ENCODE measurements around the gene TMEM258. TPM values are rescaled to one million over a fixed set of nuclear protein-coding genes. Genes with fewer than 3 reads are reported as not detected.

The TMEM258 gene
- total RNA-seq, 6 experiments from 2014 or later: 31.6 to 74.5 (median 55.3) TPM

DNA sequence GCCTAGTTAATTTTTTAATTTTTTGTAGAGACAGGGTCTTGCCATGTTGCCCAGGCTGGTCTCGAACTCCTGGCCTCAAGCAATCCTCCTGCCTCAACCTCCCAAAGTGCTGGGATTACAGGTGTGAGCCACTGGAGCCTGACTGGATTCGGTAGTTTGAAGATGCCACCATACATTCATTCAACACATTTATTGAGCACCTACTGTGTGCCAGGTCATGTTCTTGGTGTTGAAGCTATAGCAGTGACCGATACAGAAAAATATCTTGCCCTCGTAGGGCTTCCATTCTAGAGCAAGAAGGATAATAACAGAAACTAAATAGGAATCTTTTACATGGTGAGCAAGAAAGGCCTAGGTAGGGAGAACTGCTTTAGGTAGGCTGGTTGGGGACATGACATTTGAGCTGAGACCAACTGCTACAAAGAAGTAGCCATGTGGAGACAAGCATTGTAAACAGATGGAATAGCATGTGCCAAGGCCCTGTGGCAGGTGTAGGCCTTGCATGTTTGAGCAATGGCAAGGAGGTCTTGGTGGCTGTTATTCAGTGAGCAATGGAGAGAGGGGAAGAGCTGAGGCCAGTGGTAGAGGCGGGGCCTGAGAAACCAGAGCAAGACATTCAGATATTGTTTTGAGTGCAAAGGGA is 41.6 kb downstream of the TMEM258 start:
- H3K27ac ChIP-seq: no peak overlapping the region
- TF ChIP-seq POLR2A (IDR thresholded peaks at IDR 0.05): no peak
- TF ChIP-seq, protein P1, sequence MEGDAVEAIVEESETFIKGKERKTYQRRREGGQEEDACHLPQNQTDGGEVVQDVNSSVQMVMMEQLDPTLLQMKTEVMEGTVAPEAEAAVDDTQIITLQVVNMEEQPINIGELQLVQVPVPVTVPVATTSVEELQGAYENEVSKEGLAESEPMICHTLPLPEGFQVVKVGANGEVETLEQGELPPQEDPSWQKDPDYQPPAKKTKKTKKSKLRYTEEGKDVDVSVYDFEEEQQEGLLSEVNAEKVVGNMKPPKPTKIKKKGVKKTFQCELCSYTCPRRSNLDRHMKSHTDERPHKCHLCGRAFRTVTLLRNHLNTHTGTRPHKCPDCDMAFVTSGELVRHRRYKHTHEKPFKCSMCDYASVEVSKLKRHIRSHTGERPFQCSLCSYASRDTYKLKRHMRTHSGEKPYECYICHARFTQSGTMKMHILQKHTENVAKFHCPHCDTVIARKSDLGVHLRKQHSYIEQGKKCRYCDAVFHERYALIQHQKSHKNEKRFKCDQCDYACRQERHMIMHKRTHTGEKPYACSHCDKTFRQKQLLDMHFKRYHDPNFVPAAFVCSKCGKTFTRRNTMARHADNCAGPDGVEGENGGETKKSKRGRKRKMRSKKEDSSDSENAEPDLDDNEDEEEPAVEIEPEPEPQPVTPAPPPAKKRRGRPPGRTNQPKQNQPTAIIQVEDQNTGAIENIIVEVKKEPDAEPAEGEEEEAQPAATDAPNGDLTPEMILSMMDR (IDR thresholded peaks at IDR 0.05): no peak

DNA sequence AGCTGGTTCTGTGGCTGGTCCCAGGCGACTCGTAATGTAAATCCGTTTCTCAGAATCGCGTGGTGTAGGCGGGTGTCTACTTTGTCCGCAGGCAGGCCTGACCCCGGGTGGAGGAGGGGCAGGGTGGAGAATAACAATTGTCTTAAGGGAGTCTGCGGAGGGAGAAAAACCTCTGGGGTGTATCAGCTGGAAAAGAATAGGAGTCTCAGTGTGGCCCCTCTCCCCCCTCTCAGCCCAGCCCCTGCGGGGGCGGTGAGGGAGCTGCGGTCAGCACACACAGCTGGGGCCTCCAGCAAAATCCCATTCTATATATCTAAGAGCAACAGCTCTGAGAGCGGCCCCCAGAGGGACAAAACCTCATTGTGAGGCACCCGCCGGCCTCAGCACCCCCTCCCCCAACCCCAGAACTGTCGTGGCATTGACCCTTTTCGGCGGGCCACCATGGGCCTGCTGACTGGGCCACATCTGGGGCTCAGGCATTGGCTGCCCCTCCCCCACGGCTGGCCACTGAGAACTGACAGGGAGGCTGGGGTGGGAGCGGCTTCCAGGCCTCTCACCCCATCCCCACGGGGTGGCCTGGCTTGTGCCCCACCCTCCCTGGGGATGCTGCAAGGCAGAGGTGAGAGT is 42.7 kb downstream of the TMEM258 start:
- TF ChIP-seq, protein P1 (IDR thresholded peaks at IDR 0.05): no peak
- no peak for TF ChIP-seq POLR2A (IDR thresholded peaks at IDR 0.05)
- H3K36me3 ChIP-seq: no peaks in the 10 kb centered on the region
- H3K4me1 ChIP-seq: peaks cover 0 to 10% (median 0%) of the 10 kb centered on the region in 4 donors
- DNase-seq: no peak
- ATAC-seq: no peak
- intact Hi-C loops (cut with DNase I): loop anchor here (5.0 kb wide), 1 partner anchor 33 kb away; no protein-coding TSS in a partner anchor
- WGBS (ENCODE audit: insufficient coverage, low coverage, low lambda C conversion rate, missing lambda C conversion rate): 55% methylated on average over 9 of the region's 21 CpGs
- no peaks in the 10 kb centered on the region for H3K9me3 ChIP-seq
- no peak overlapping the region for H3K27ac ChIP-seq
- H3K4me3 ChIP-seq: no peak overlapping the region
- H3K27me3 ChIP-seq: no peaks in the 10 kb centered on the region

More for the DNA sequence above, 41.6 kb downstream of the TMEM258 start:
- Histone ChIP-seq H3K4me1 (peaks cover 0 to 13% (median 0%) of the 10 kb centered on the region in 4 donors), H3K4me3 (no peak overlapping the region), H3K36me3 (no peaks in the 10 kb centered on the region), H3K9me3 (no peaks in the 10 kb centered on the region), H3K27me3 (no peaks in the 10 kb centered on the region)
- 100% methylated on average over 3 of the region's 5 CpGs for WGBS (ENCODE audit: insufficient coverage, low coverage, low lambda C conversion rate, missing lambda C conversion rate)
- DNase-seq (no peak), ATAC-seq (no peak)
- intact Hi-C loops (cut with DNase I): no loop called here

DNA sequence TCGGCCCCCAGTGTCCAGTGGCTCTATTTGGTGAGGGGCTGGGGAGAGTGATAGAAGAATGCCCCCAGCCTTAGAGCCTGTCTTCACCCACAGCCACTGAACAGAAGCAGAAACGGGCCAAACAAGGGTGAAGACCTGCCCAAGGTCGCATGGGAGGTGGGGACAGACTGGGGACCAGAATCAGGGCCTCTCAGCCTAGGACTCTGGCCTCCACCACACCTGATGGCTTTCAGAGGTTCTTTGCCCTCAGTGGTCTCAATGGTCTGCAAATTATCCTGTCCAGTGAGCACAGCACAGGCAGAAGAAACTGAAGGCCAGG is 44.5 kb downstream of the TMEM258 start:
- peak in 1 of 4 donors; percentile 2 for ATAC-seq
- TF ChIP-seq POLR2A (IDR thresholded peaks at IDR 0.05): no peak
- TF ChIP-seq, protein P1 (IDR thresholded peaks at IDR 0.05): no peak
- no peak overlapping the region for H3K27ac ChIP-seq
- no peaks in the 10 kb centered on the region for H3K36me3 ChIP-seq
- no peaks in the 10 kb centered on the region for H3K27me3 ChIP-seq
- no CpG with 5 or more reads among the region's 3 CpGs for WGBS (ENCODE audit: insufficient coverage, low coverage, low lambda C conversion rate, missing lambda C conversion rate)
- no peak for DNase-seq
- peaks cover 0 to 9% (median 0%) of the 10 kb centered on the region in 4 donors for H3K4me1 ChIP-seq
- intact Hi-C loops (cut with DNase I): loop anchor here (5.0 kb wide), 1 partner anchor 34 kb away; no protein-coding TSS in a partner anchor
- H3K9me3 ChIP-seq: no peaks in the 10 kb centered on the region
- H3K4me3 ChIP-seq: no peak overlapping the region

DNA sequence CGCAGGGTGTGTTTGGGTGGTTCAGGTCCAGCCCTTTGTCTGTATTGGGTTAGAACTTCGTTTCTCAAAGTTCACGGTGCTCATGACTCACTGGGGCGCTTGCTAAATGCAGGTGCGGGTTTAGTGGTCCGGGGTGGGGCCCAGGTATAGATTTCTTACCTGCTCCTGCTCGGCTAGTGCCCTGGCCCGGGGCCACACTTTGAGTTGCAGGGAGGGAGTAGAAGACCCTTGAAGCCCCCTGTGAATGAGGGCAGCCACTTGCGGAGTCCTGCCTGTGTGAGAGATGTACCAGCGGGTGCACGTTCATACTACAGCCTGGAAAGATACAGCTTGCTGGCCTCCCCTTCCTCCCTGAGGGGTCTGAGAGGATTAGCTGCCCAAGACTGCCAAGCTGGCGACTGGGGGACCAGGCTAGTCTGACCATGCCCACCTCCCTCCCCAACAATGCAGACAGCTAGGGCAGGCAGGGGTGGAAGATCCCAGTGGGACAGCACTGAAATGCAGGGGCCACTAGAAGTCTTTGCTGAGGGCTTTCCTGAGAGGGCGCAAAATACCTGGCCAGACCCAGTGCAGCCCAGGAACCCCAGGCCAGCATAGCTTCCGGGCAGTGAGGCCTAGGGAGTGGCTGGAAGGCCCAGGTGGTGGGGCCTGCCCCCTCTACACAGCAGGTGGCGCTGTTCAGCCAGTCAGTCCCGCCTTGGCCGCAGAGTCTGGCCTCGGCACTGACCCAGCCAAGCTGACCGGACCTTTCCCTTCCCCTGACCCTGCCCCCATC is 45.0 kb downstream of the TMEM258 start:
- H3K4me1 ChIP-seq: peaks cover 0 to 6% (median 0%) of the 10 kb centered on the region in 4 donors
- H3K36me3 ChIP-seq: no peaks in the 10 kb centered on the region
- H3K9me3 ChIP-seq: no peaks in the 10 kb centered on the region
- H3K27me3 ChIP-seq: no peaks in the 10 kb centered on the region
- no peak overlapping the region for H3K27ac ChIP-seq
- peak; percentile 91 to 94 (median 92) for ATAC-seq
- peak; percentile 85 to 88 (median 86) for DNase-seq
- WGBS (ENCODE audit: insufficient coverage, low coverage, low lambda C conversion rate, missing lambda C conversion rate): 0% methylated on average over 2 of the region's 19 CpGs
- intact Hi-C loops (cut with DNase I): loop anchor here (5.0 kb wide), 1 partner anchor 35 kb away; no protein-coding TSS in a partner anchor
- no peak for TF ChIP-seq POLR2A (IDR thresholded peaks at IDR 0.05)
- TF ChIP-seq, protein P1 (IDR thresholded peaks at IDR 0.05): peak; percentile 92 to 96 (median 95)
- no peak overlapping the region for H3K4me3 ChIP-seq
